Upper lobe of left lung (tissue), 6 donors: ENCODE measurements around the gene TRMT1. TPM values are rescaled to one million over a fixed set of nuclear protein-coding genes. Genes with fewer than 3 reads are reported as not detected.

Source experiments
- ATAC-seq, 2 donors: fragments of 200-7000 bp; cut with Tn5 transposase; one replicate each; pipeline ENCODE4 v1.9.1; 2022; ENCODE audit warnings: mild to moderate bottlenecking in 2 of 2, moderate library complexity in 2 of 2; ENCODE audit not compliant: low FRiP score in 2 of 2
- DNase-seq, 2 donors: peaks; one replicate each; pipeline ENCODE4 v3.0.0-alpha.2; 2019 to 2020
- H3K27ac ChIP-seq, 4 donors: fragments of 200-600 bp; sonication (generic); one replicate each; pipeline ENCODE4 v1.5.1; 2016 to 2019
- H3K27me3 ChIP-seq, 4 donors: fragments of 200-600 bp; sonication (generic); one replicate each; pipeline ENCODE4 v1.5.1; 2017 to 2019
- H3K36me3 ChIP-seq, 4 donors: fragments of 200-600 bp; sonication (generic); one replicate each; pipeline ENCODE4 v1.5.1; 2016 to 2019
- H3K4me1 ChIP-seq, 4 donors: fragments of 200-600 bp; sonication (generic); one replicate each; pipeline ENCODE4 v1.5.1; 2018 to 2019
- H3K4me3 ChIP-seq, 4 donors: fragments of 200-600 bp; sonication (generic); one replicate each; pipeline ENCODE4 v1.5.1; 2017 to 2019; ENCODE audit warnings: mild to moderate bottlenecking in 2 of 4, moderate library complexity in 1 of 4
- H3K9me3 ChIP-seq, 4 donors: fragments of 200-600 bp; sonication (generic); one replicate each; pipeline ENCODE4 v1.5.1; 2018 to 2019
- CTCF ChIP-seq, 6 experiments: fragments of 450-650 bp in 4 of 6; fragments of 200-600 bp in 2 of 6; sonication (generic) in 2 of 6; IDR thresholded peaks; one replicate each; pipeline ENCODE4 v1.5.1; 2016 to 2019; ENCODE audit warnings: antibody characterized with exemption in 6 of 6
- EP300 ChIP-seq, 4 donors: sonication (generic); formaldehyde crosslinking; IDR thresholded peaks; one replicate each; pipeline ENCODE4 v1.5.1; 2017; ENCODE audit warnings: antibody characterized with exemption in 4 of 4, control low read depth in 2 of 4
- POLR2A ChIP-seq, 4 donors: fragments of 450-650 bp; IDR thresholded peaks; one replicate each; pipeline ENCODE4 v1.5.1; 2016 to 2017; ENCODE audit warnings: antibody characterized with exemption in 4 of 4, mild to moderate bottlenecking in 2 of 4
- POLR2AphosphoS5 ChIP-seq, 2 donors: sonication (generic); formaldehyde crosslinking; IDR thresholded peaks; one replicate each; pipeline ENCODE4 v1.5.1; 2017; ENCODE audit warnings: antibody characterized with exemption in 2 of 2
- WGBS, 2 donors: methylation state at CpG; one replicate each; pipeline ENCODE4 v1.1.5; 2017 to 2018; 5-methylcytosine and 5-hydroxymethylcytosine counted together
- total RNA-seq, 6 donors: library from RNA; depleted of rRNA in 4 of 6; stranded (reverse); fragments of >200 nt in 4 of 6; gene quantifications; one replicate each; pipeline versions ENCODE4 v1.1.0 to v1.2.1, GENCODE V29; 2016 to 2021
- donor health status: DM: no; HTN: no; CAD: no; lungs with moderate emphysema.
- donor health status: DM: no; HTN: yes; CAD: no; lungs with severe emphysema.

Gene TRMT1
- total RNA-seq, 6 donors from 2014 or later: 27.2 to 92.2 (median 33.1) TPM

- TF ChIP-seq POLR2AphosphoS5 (IDR thresholded peaks at IDR 0.05) (peak; percentile 40 to 78), CTCF (IDR thresholded peaks at IDR 0.05) (no peak), POLR2A (IDR thresholded peaks at IDR 0.05) (peak in 2 of 4 donors; percentile 13 to 28), EP300 (IDR thresholded peaks at IDR 0.05) (peak in 1 of 4 donors; percentile 64)
- WGBS, 2 donors: 3 to 13% methylated on average over 17 to 18 of the region's 20 CpGs
- ATAC-seq: peak; percentile 61
- peak; percentile 84 to 92 for DNase-seq
- H3K27me3 ChIP-seq: no peaks in the 10 kb centered on the region
- peaks cover 55 to 75% (median 70%) of the 10 kb centered on the region in 4 donors for H3K4me1 ChIP-seq
- peak overlapping the region; percentile 97 to 98 (median 98) for H3K27ac ChIP-seq
- H3K9me3 ChIP-seq: no peaks in the 10 kb centered on the region
- H3K36me3 ChIP-seq: no peaks in the 10 kb centered on the region
- peak overlapping the region in 3 of 4 donors; percentile 33 to 52 (median 43) for H3K4me3 ChIP-seq
Observed at GRCh38 chr19:13163609-13164342, 47.2 kb upstream of the TRMT1 start.

DNA sequence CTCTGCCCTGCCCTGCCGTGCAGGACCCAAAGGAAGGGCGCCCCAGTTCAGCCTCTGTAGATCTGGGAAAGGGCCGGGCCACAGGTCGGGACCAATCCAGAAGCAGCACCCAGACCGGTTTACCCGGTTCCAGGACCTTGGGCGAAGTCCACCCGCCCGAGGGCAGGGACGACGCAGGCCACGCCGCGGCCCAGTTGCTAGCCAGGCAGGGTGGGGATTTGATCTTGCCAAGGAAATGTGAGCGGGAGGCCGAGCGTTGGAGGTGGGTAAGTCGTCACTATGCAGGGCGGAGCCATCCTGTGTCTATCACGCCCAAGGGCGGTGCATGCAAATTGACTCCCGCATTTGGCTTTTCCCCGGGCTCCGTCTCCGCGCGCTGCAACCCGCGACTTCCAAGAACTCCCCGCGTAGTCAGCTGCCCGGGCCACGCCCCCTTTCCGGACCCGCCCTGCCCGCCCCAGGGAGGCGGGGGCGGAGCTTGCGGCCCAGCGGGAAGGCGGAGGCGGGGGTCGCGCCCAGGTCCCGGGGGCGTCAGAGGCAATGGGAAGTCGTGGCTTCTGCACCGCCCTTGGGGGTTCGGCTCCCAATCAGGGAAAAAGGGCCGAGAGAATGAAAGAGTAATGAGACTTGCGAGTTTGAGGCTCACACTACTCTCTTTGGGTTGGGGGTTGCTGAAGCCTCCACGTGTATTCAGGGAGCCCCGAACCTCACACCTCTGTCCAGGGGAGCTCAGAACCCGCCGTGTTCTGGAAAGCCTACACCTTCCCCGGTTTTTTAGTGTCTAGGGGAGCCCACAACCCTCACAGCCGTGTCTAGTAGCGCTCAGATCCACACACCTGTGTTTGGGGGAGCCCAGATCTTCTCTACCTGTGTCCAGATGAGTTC lies 46.4 kb upstream of the TRMT1 start:
- Histone ChIP-seq H3K4me1 (peaks cover 55 to 69% (median 62%) of the 10 kb centered on the region in 4 donors), H3K27me3 (no peaks in the 10 kb centered on the region), H3K4me3 (peak overlapping the region; percentile 7 to 52 (median 38)), H3K36me3 (no peaks in the 10 kb centered on the region), H3K27ac (peak overlapping the region; percentile 97 to 98 (median 98)), H3K9me3 (no peaks in the 10 kb centered on the region)
- DNase-seq: peak; percentile 97 to 99
- ATAC-seq: peak; percentile 91 to 92
- 0 to 10% methylated on average over 7 to 15 of the region's 58 CpGs for WGBS, 2 donors
- TF ChIP-seq POLR2A (IDR thresholded peaks at IDR 0.05) (peak in 2 of 4 donors; percentile 56 to 79), CTCF (IDR thresholded peaks at IDR 0.05) (peak in 2 of 6 experiments; percentile 7 to 9), POLR2AphosphoS5 (IDR thresholded peaks at IDR 0.05) (peak; percentile 90 to 91), EP300 (IDR thresholded peaks at IDR 0.05) (peak in 2 of 4 donors; percentile 62 to 77)

GRCh38 chr19:13160557-13160956 lies 44.0 kb upstream of the TRMT1 start:
- Histone ChIP-seq H3K4me3 (no peak overlapping the region), H3K36me3 (no peaks in the 10 kb centered on the region), H3K27me3 (no peaks in the 10 kb centered on the region), H3K9me3 (no peaks in the 10 kb centered on the region), H3K27ac (peak overlapping the region in 1 of 4 donors; percentile 98), H3K4me1 (peaks cover 42 to 67% (median 55%) of the 10 kb centered on the region in 4 donors)
- DNase-seq (no peak), ATAC-seq (no peak)
- TF ChIP-seq POLR2A (IDR thresholded peaks at IDR 0.05): no peak
- 67 to 91% methylated on average over 1 of the region's 1 CpG for WGBS, 2 donors

- WGBS, 2 donors: 92 to 99% methylated on average over 3 of the region's 3 CpGs
- no peaks in the 10 kb centered on the region for H3K36me3 ChIP-seq
- peaks cover 40 to 67% (median 50%) of the 10 kb centered on the region in 4 donors for H3K4me1 ChIP-seq
- ATAC-seq (no peak), DNase-seq (no peak)
- H3K4me3 ChIP-seq: no peak overlapping the region
- no peak overlapping the region for H3K27ac ChIP-seq
- no peak for TF ChIP-seq POLR2AphosphoS5 (IDR thresholded peaks at IDR 0.05)
- TF ChIP-seq CTCF (IDR thresholded peaks at IDR 0.05): no peak
- no peak for TF ChIP-seq EP300 (IDR thresholded peaks at IDR 0.05)
- no peak for TF ChIP-seq POLR2A (IDR thresholded peaks at IDR 0.05)
- H3K27me3 ChIP-seq: no peaks in the 10 kb centered on the region
- no peaks in the 10 kb centered on the region for H3K9me3 ChIP-seq
Observed at GRCh38 chr19:13159713-13160112, 43.2 kb upstream of the TRMT1 start.
